Loucy (cell line): Measurements from ENCODE around the gene PTPRN2.

Experiments used
- H2AFZ ChIP-seq: fragments of 200-600 bp; sonication (generic); 2 replicates; pipeline ENCODE4 v1.6.0; 2016; ENCODE audit warnings: antibody characterized with exemption, mild to moderate bottlenecking, low read length, moderate library complexity
- H3F3A ChIP-seq: fragments of 200-600 bp; 2 replicates; pipeline ENCODE4 v1.6.0; 2016; ENCODE audit warnings: antibody characterized with exemption, low read depth, mild to moderate bottlenecking
- H3K27me3 ChIP-seq: fragments of 200-600 bp; sonication (generic); 2 replicates; pipeline ENCODE4 v1.6.1; 2014; ENCODE audit warnings: low read length, mild to moderate bottlenecking; ENCODE audit not compliant: insufficient read depth, poor library complexity, severe bottlenecking
- H3K36me3 ChIP-seq: fragments of 200-600 bp; sonication (generic); 2 replicates; pipeline ENCODE4 v1.6.1; 2016; ENCODE audit warnings: low read length; ENCODE audit not compliant: insufficient read depth
- H3K4me1 ChIP-seq: fragments of 200-600 bp; sonication (generic); 2 replicates; pipeline ENCODE4 v1.5.1; 2014; ENCODE audit warnings: low read length, mild to moderate bottlenecking; ENCODE audit not compliant: insufficient read depth, poor library complexity, severe bottlenecking
- H3K4me2 ChIP-seq: fragments of 200-600 bp; sonication (generic); 2 replicates; pipeline ENCODE4 v1.6.0; 2014; ENCODE audit warnings: antibody characterized with exemption, low read length, low read depth, mild to moderate bottlenecking; ENCODE audit not compliant: poor library complexity, severe bottlenecking
- H3K4me3 ChIP-seq: fragments of 200-600 bp; sonication (generic); 2 replicates; pipeline ENCODE4 v1.5.1; 2014; ENCODE audit warnings: low read length, mild to moderate bottlenecking, mixed read lengths; ENCODE audit not compliant: poor library complexity, severe bottlenecking
- H3K79me2 ChIP-seq: fragments of 200-600 bp; sonication (generic); 2 replicates; pipeline ENCODE4 v1.6.1; 2014; ENCODE audit warnings: low read length; ENCODE audit not compliant: insufficient read depth
- H3K9ac ChIP-seq: fragments of 200-600 bp; sonication (generic); 2 replicates; pipeline ENCODE4 v1.6.0; 2014; ENCODE audit warnings: mild to moderate bottlenecking, low read depth, low read length, moderate library complexity; ENCODE audit not compliant: poor library complexity, severe bottlenecking
- H3K9me2 ChIP-seq: fragments of 200-600 bp; sonication (generic); replicated peaks from 2 replicates; pipeline ENCODE4 v1.6.1; 2016; ENCODE audit warnings: low read depth, low read length, mixed read lengths
- H3K9me3 ChIP-seq: fragments of 200-600 bp; sonication (generic); 2 replicates; pipeline ENCODE4 v1.6.1; 2014; ENCODE audit warnings: mild to moderate bottlenecking, antibody characterized with exemption, low read length, low read depth; ENCODE audit not compliant: insufficient read depth
- H4K20me1 ChIP-seq: fragments of 200-600 bp; sonication (generic); 2 replicates; pipeline ENCODE4 v1.6.0; 2014; ENCODE audit warnings: antibody characterized with exemption, low read length, mild to moderate bottlenecking; ENCODE audit not compliant: insufficient read depth, poor library complexity, severe bottlenecking
- EZH2phosphoT487 ChIP-seq: fragments of 200-600 bp; IDR thresholded peaks from 2 replicates; pipeline ENCODE4 v1.6.1; 2018; ENCODE audit warnings: antibody characterized with exemption, mild to moderate bottlenecking, moderate library complexity, borderline replicate concordance
- TF ChIP-seq, protein P1 (sequence below): fragments of 200-600 bp; sonication (generic); conservative IDR thresholded peaks from 2 replicates; pipeline ENCODE4 v1.5.1; 2014; ENCODE audit warnings: mild to moderate bottlenecking, antibody characterized with exemption, low read length

The PTPRN2 gene

DNA sequence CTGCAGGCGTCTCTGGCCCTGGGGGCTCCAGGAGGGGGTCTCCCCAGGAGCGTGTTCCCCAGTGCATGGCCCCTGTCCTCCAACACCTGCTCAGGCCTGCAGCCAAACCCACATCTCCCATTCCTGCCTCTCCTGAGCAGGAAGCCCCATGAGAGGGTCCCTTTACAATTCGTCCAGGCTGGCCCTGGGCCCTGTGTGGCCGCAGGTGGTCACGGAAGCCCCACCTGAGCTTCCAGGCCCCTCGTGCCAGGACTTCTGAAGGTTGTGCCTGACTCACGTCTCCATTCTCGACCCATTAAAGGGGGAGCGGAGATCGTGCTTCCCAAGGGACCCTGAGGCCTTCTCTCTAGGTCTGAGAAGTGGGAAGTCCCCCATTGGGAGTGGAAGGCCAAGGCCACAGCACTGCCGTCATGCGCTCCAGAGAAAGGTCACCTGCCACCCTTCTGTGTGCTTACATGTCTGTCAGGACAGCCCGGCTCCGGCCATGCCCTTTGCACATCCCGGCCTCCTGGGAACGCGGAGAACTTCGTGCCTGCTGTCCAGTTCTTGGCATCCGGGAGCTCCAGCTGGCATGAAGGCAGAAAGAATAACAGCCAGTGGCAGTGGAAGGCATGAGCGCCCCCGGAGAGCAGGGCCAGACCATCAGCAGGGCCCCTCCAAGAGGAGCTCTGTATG, 868.5 kb downstream of the PTPRN2 start:
- Histone ChIP-seq H3K27me3 (no peaks in the 10 kb centered on the region), H4K20me1 (no peaks in the 10 kb centered on the region), H3K4me1 (no peaks in the 10 kb centered on the region), H3K79me2 (no peaks in the 10 kb centered on the region), H3K4me2 (no peak overlapping the region), H3K9me3 (peaks cover 4% of the 10 kb centered on the region; the same call in 1 of the 2 replicates), H3K9ac (no peak overlapping the region), H2AFZ (no peak overlapping the region), H3K9me2 (no peaks in the 10 kb centered on the region), H3K36me3 (no peaks in the 10 kb centered on the region), H3F3A (no peaks in the 10 kb centered on the region), H3K4me3 (no peak overlapping the region)
- TF ChIP-seq, protein P1, sequence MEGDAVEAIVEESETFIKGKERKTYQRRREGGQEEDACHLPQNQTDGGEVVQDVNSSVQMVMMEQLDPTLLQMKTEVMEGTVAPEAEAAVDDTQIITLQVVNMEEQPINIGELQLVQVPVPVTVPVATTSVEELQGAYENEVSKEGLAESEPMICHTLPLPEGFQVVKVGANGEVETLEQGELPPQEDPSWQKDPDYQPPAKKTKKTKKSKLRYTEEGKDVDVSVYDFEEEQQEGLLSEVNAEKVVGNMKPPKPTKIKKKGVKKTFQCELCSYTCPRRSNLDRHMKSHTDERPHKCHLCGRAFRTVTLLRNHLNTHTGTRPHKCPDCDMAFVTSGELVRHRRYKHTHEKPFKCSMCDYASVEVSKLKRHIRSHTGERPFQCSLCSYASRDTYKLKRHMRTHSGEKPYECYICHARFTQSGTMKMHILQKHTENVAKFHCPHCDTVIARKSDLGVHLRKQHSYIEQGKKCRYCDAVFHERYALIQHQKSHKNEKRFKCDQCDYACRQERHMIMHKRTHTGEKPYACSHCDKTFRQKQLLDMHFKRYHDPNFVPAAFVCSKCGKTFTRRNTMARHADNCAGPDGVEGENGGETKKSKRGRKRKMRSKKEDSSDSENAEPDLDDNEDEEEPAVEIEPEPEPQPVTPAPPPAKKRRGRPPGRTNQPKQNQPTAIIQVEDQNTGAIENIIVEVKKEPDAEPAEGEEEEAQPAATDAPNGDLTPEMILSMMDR = no peak
- TF ChIP-seq EZH2phosphoT487 = no peak

DNA sequence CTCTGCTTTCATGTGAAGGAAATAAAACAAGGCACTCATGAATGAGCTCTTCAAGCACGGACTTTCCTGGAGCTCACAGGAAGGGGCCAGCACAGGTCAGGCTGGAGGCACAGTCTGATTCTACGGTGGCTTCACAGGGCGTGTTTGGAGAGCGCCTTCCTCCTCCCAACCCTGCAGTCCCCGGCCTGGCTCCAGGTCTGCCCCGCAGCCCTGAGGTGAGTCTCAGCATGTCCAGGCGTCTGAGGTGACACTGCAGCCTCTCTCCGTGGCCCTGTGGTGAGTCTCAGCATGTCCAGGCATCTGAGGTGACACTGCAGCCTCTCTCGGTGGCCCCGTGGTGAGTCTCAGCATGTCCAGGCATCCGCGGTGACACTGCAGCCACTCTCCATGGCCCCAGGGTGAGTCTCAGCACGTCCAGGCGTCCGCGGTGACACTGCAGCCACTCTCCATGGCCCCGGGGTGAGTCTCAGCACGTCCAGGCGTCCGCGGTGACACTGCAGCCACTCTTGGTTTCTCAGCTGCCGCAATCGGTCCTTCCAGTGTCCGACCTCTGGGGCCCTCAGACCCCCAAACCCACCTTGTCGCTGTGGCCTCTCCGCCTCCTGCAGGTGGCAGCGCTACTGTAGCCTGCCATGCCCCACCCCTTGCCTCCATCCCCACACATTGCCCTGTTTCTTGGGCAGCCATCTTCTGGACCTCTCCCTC, 869.2 kb downstream of the PTPRN2 start:
- TF ChIP-seq EZH2phosphoT487 = no peak
- TF ChIP-seq, protein P1 = no peak
- Histone ChIP-seq H3K9me2 (no peaks in the 10 kb centered on the region), H4K20me1 (no peaks in the 10 kb centered on the region), H3K27me3 (no peaks in the 10 kb centered on the region), H3K9me3 (peaks cover 4% of the 10 kb centered on the region; the same call in 1 of the 2 replicates), H3K4me3 (no peak overlapping the region), H3K9ac (no peak overlapping the region), H3F3A (no peaks in the 10 kb centered on the region), H3K79me2 (no peaks in the 10 kb centered on the region), H3K4me2 (no peak overlapping the region), H3K4me1 (no peaks in the 10 kb centered on the region), H3K36me3 (no peaks in the 10 kb centered on the region), H2AFZ (no peak overlapping the region)

DNA sequence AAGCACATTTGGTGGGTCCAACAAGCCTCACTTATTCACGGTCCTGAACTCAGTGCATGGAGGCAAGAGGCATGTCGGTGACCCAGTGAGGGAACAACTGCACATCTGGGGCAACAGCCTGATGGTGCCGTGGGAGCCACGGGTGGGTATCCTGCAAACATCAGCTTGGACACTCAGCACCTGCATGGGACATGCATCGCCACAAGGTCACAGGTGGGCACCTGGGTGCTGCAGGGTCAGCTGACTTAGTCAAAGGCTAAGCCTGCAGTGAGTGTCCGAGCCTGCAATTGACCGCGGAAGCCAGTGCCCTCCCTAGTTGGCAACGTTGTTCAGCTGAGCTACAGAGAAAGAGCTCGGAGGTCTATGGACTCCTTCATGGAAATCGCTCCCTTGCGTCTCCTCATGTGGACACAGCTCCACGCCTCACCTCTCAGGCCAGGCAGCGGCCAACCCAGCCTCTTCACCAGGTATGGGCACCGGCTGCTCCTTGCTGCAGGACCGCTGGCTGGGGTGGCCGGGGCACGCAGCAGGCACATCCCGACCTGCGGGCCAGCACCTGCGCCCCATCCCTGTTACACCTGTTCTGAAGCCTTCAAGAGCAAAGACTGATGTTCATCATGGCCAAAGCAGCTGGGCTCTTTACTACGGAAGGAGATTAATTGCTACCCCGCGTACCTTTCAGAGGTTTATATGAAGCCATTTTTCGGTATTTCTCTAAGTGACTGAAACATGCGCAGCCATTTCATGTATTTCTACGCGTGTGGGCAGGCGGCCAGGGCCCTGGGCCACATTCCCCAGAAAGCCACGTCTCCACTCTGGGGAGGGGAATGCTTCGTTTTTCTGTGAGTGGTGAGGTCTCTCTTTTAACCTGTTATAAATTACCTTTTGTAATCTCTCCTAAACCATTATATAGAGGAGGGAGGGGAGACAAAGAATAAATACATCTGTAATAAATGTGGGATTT, 870.1 kb downstream of the PTPRN2 start:
- H3K9me2 ChIP-seq = no peaks in the 10 kb centered on the region
- no peaks in the 10 kb centered on the region for H3K4me1 ChIP-seq
- H3K4me3 ChIP-seq = no peak overlapping the region
- no peaks in the 10 kb centered on the region for H3F3A ChIP-seq
- no peaks in the 10 kb centered on the region for H4K20me1 ChIP-seq
- H2AFZ ChIP-seq = no peak overlapping the region
- no peak for TF ChIP-seq EZH2phosphoT487
- TF ChIP-seq, protein P1 = no peak
- no peaks in the 10 kb centered on the region for H3K36me3 ChIP-seq
- H3K9ac ChIP-seq = no peak overlapping the region
- H3K79me2 ChIP-seq = no peaks in the 10 kb centered on the region
- no peak overlapping the region for H3K4me2 ChIP-seq
- H3K9me3 ChIP-seq = peaks cover 4% of the 10 kb centered on the region; the same call in 1 of the 2 replicates
- no peaks in the 10 kb centered on the region for H3K27me3 ChIP-seq
